Medulla oblongata (tissue), 1 donor: ENCODE measurements around the gene CNTLN.

Experiments
- DNase-seq: peaks from one replicate; pipeline ENCODE4 v3.0.0-alpha.2; 2015; ENCODE audit errors: extremely low spot score

Gene CNTLN, protein sequence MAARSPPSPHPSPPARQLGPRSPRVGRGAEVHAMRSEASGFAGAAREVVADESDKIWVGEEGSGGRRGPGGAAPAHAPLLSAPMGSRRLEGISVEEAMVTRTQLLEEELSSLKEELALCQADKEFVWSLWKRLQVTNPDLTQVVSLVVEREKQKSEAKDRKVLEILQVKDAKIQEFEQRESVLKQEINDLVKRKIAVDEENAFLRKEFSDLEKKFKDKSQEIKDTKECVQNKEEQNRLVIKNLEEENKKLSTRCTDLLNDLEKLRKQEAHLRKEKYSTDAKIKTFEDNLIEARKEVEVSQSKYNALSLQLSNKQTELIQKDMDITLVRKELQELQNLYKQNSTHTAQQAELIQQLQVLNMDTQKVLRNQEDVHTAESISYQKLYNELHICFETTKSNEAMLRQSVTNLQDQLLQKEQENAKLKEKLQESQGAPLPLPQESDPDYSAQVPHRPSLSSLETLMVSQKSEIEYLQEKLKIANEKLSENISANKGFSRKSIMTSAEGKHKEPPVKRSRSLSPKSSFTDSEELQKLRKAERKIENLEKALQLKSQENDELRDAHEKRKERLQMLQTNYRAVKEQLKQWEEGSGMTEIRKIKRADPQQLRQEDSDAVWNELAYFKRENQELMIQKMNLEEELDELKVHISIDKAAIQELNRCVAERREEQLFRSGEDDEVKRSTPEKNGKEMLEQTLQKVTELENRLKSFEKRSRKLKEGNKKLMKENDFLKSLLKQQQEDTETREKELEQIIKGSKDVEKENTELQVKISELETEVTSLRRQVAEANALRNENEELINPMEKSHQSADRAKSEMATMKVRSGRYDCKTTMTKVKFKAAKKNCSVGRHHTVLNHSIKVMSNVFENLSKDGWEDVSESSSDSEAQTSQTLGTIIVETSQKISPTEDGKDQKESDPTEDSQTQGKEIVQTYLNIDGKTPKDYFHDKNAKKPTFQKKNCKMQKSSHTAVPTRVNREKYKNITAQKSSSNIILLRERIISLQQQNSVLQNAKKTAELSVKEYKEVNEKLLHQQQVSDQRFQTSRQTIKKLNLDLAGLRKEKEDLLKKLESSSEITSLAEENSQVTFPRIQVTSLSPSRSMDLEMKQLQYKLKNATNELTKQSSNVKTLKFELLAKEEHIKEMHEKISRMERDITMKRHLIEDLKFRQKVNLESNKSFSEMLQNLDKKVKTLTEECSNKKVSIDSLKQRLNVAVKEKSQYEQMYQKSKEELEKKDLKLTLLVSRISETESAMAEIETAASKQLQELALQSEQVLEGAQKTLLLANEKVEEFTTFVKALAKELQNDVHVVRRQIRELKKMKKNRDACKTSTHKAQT (N-terminal part only)

DNA sequence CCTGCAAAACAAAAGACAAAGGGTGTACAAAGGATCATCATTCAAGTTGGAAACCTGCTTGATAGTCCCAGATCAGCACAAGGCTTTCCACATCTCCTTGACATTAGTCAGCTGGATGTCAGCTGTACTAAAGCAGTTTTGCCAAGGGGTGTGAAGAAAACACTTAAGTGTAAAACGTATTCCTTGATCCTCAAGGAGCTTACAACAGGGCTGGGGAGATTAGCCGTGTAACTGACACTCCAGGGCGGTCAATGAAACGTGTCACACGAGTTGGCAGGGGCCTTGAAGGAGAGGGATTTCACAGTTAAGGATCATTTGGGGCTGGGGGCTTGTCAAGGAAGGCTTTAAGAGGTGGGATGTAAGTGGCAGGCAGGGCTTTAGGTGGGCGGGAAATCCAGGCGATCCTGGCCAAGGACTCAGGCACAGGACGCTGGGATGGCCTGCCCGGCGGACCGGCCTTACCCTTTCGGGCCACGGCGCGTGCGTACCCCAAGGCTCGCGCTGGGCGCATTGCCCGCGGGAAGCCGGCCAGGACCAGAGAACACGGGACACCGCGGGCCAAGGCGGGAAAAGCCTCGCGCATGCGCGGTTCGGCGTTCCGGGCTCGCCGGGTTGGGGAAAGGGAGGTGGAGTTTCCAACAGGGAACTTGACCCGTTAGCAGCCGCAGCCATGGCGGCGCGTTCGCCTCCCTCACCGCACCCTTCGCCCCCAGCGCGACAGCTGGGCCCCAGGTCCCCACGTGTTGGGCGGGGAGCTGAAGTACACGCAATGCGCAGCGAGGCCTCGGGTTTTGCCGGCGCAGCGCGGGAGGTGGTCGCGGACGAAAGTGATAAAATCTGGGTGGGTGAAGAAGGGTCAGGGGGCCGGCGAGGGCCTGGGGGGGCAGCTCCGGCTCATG, at the start of gene CNTLN:
TSS of gene CNTLN (plus strand) at position 645 of the 899 bp plus-strand sequence. CDS start at position 671, 26 bp downstream.
- DNase-seq: peak; percentile 93

DNA sequence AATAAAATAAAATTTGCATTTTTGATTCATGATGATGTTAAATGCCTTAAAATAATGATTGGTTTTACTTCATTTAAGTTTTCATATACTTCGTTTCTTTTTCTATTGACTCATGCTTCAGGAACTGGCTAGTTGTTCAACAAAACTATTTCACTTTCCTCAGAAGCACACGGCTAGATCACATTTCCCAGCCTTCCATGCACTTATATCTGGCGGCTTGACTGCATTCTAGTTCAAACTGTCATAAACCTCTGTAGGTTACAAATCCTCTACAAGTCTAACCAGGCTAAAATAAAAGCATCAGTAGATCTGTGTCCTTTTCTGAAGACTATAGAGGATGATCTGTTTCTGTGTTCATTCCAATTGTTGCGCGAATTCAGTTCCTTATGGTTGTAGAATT, 46.3 kb upstream of the CNTLN start:
- DNase-seq: no peak

GRCh38 chr9:17090041-17090440, 44.8 kb upstream of the CNTLN start:
- DNase-seq: no peak

DNA sequence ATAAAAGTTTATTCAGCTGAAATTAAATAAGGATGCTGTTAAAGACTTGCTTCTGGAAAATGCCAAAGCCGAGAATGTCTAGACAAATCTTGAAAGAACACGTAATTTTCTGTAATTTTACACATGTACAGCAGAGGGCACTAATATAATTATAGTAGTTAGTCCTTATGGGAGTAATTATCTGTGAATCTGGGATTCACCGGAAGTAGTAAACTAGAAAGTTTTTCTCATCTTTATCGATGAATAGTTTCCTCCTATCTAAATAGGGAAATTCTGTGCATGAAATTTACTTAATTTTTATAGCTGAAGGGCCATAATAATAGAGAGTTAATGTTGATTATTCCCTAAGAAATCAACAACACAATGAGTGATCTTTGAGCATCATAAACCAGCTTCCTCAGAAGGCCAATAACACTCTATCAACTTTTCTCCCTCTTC, 18.4 kb upstream of the CNTLN start:
- peak; percentile 54 for DNase-seq

GRCh38 chr9:17117372-17117771, 17.5 kb upstream of the CNTLN start:
- DNase-seq: no peak

- no peak for DNase-seq
These were observed 14.6 kb upstream of the CNTLN start for GRCh38 chr9:17120203-17120602.

- DNase-seq: no peak
These were observed 13.6 kb upstream of the CNTLN start for GRCh38 chr9:17121264-17121663.

DNA sequence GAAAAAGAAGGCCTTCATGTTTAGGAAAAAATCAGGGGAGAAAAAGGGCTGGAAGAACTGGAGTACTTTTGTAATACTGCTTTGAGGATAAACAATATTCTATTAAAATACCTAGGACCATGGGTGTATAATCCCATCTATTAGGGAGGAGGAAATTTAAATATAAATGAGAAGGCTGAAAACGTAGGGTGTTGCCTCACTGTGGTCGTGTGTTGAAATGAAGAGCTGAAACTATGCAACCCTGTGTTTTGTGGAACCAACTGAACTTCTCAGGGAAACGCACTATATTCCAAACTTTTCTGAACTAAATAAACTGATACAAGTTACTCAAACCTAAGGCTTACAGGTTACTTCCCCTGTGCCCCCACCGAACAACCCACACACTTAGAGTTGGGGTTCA, 4.5 kb upstream of the CNTLN start:
- DNase-seq: no peak

DNA sequence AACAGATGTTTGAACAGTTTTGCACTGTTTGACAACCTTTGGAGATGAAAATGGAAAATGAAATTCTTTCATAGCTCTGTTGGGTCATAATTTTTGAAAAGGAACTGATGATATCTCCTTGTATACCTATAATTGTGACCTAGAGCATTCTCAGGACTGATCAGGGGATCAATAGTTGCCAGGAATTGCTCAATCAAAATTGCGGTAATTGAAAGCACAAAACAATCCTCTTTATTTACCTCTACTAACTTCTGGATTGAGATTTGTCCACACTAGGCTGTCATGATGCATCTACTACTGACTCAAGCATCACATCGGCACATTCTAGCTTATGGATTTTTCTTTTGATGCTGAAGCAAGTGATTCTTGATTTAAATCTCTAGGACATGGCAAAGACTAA, 4.1 kb upstream of the CNTLN start:
- no peak for DNase-seq

DNA sequence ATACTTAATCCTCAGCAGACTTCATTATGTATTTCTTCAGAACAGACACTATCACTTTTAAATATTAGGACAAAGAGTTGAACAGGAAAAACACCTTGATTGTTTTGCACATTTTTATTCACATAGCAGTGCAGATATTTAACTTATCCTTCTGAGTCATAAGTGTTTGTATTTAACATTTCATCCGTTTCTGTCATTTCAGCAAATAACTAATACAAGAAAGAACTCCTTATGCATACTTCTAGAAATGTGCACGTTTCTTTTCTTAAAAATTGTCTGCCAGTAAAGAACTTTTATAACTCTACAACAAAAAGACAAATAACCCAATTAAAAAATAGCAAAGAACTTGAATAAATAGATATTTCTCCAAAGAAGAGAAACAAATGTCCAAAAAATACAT, 3.3 kb upstream of the CNTLN start:
- no peak for DNase-seq

DNA sequence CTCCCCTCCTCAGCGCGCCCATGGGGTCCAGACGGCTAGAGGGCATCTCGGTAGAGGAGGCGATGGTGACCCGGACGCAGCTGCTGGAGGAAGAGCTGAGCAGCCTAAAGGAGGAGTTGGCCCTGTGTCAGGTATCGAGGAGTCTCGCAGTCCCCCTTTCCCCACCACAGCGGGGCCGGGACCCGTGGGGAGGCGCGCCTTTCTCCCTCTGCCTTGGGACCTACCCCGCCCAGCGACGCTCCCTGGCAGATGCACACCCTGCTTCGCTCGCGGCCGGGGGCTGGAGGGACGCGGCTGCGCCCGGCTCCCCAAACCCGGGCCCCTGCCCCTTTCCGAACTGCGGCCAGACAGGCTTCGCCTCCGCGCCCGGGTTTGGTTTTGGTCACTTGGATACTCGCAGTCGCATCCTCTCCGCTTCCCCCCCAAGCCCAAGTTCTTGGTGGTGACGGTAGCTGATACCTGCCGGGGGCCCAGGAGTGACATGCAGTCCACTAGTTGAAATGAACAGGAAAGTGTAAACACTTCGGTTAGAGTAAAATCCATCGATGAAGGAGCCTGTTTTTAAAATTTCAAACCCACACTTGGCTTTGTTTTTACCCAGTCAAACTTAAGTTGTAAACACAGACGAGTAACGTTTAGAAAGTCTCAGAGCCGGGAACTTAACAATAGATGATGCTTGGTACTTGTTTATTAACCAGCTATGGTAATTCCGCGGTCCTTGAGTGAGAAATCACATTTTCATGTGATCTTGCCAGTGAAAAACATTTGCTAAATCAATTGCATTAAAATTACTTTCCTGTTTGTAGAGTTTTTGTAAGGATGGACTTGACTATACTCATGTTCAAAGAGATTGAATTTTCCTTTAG, 688 bp downstream of the CNTLN start:
- peak; percentile 43 for DNase-seq

DNA sequence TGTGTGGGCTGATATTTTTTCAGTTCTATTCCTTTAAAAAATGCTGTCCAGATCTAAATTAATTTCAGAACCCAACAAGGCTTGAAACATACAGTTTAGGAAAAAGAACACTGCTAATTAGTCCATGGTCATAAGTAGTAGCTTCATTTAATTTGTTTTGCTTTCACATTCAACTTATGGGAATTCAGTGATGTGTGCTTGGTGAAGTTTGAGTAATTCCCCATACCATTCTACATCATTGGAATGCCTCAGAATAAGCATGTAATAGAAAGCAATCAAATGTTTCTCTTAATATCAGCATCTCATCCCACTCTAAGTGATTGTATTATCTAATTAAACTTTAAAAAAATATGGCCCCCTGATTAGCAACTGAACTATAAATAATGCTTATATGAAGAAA, 2.7 kb downstream of the CNTLN start:
- DNase-seq: no peak

GRCh38 chr9:17138503-17138902, 3.7 kb downstream of the CNTLN start:
- no peak for DNase-seq

DNA sequence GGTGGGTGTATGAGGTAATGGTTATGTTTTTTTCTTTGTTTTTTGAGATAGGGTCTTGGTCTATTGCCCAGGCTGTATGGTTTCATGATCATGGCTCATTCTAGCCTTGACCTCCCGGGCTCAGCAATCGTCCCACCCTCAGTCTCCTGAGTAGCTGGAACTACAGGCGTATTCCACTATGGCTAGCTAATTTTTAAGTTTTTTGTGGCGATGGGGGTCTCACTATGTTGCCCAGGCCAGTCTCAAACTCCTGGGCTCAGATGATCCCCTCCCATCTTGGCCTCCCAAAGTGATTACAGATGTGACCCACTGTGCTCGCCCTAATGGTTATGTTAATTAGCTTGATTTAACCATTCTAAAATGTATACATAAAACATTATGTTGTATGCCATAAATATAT, 5.6 kb downstream of the CNTLN start:
- no peak for DNase-seq

GRCh38 chr9:17148324-17148723, 13.5 kb downstream of the CNTLN start:
- no peak for DNase-seq

GRCh38 chr9:17159469-17159868, 24.6 kb downstream of the CNTLN start:
- DNase-seq: no peak

GRCh38 chr9:17160327-17160726, 25.5 kb downstream of the CNTLN start:
- no peak for DNase-seq

DNA sequence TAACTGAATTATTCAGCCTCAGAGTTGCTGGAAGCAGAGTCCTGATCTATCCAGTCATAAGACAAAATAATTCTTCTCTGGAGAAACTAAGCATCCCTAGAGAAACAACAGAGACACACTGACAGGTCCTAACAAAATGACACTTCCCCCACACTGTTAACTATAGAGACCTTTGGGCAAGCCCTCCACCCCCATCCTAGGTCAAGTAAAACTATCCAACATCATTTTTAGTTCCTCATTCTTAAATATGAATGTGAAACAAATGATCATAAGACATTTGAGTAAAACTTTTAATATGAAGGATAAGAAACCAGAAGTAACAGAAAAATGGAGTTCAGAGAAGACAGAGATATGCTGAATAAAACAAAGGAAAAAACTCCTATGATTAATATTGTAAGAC, 30.9 kb downstream of the CNTLN start:
- DNase-seq: no peak

- no peak for DNase-seq
These were observed 31.5 kb downstream of the CNTLN start for GRCh38 chr9:17166346-17166745.
